Mesenchymal stem cell (in vitro differentiated cells and primary cell): ENCODE data around the gene KCTD19.

Experiments
- DNase-seq: peaks from one replicate; pipeline ENCODE4 v3.0.0-alpha.2; 2013
- H2AFZ ChIP-seq: one replicate; pipeline ENCODE4 v1.6.1; 2013; ENCODE audit warnings: low read depth, mild to moderate bottlenecking, control low read depth, inconsistent platforms, low read length, moderate library complexity
- H2AK5ac ChIP-seq: 2 replicates; pipeline ENCODE4 v1.6.1; 2013; ENCODE audit warnings: low read length, moderate library complexity, mild to moderate bottlenecking, inconsistent platforms; ENCODE audit not compliant: severe bottlenecking
- H2BK120ac ChIP-seq: one replicate; pipeline ENCODE4 v1.6.1; 2013; ENCODE audit warnings: low read depth, mild to moderate bottlenecking, inconsistent platforms, low read length, moderate library complexity
- H2BK12ac ChIP-seq, 2 experiments: one replicate each; pipeline ENCODE4 v1.6.1; 2013; ENCODE audit warnings: inconsistent platforms in 2 of 2, low read length in 2 of 2, mild to moderate bottlenecking in 2 of 2, moderate library complexity in 2 of 2, control low read depth in 1 of 2
- H2BK15ac ChIP-seq: one replicate; pipeline ENCODE4 v1.6.1; 2013; ENCODE audit warnings: mild to moderate bottlenecking, low read depth, inconsistent platforms; ENCODE audit not compliant: poor library complexity, severe bottlenecking
- H2BK5ac ChIP-seq: 2 replicates; pipeline ENCODE4 v1.6.1; 2013; ENCODE audit warnings: low read depth, mild to moderate bottlenecking, low read length, control low read depth, inconsistent platforms; ENCODE audit not compliant: poor library complexity, severe bottlenecking
- H3K14ac ChIP-seq, 2 experiments: one replicate each; pipeline ENCODE4 v1.6.1; 2013; ENCODE audit warnings: inconsistent platforms in 2 of 2, low read length in 2 of 2, control low read depth in 1 of 2, mild to moderate bottlenecking in 1 of 2, moderate library complexity in 1 of 2
- H3K18ac ChIP-seq, 2 experiments: one replicate each; pipeline ENCODE4 v1.6.1; 2013; ENCODE audit warnings: inconsistent platforms in 2 of 2, low read length in 2 of 2, control low read depth in 1 of 2, low read depth in 1 of 2, mild to moderate bottlenecking in 1 of 2
- H3K23ac ChIP-seq, 2 experiments: one replicate each; pipeline ENCODE4 v1.6.1; 2013; ENCODE audit warnings: inconsistent platforms in 2 of 2, low read length in 2 of 2, mild to moderate bottlenecking in 2 of 2, moderate library complexity in 2 of 2, control low read depth in 1 of 2
- H3K27ac ChIP-seq: 2 replicates; pipeline ENCODE4 v1.5.1; 2013; ENCODE audit warnings: mild to moderate bottlenecking, moderate library complexity, low read length, control low read depth, inconsistent platforms; ENCODE audit not compliant: poor library complexity, severe bottlenecking
- H3K27me3 ChIP-seq, 2 experiments: 2 replicates each; pipeline versions ENCODE4 v1.6.1 to v1.7.0; 2013; ENCODE audit warnings: low read length in 2 of 2, mild to moderate bottlenecking in 2 of 2, moderate library complexity in 2 of 2, control low read depth in 1 of 2, inconsistent platforms in 1 of 2; ENCODE audit not compliant: control insufficient read depth in 1 of 2, insufficient read depth in 1 of 2
- H3K36me3 ChIP-seq, 2 experiments: 2 replicates each; pipeline versions ENCODE4 v1.6.1 to v1.7.0; 2013; ENCODE audit warnings: low read length in 2 of 2, control low read depth in 1 of 2, inconsistent platforms in 1 of 2, low read depth in 1 of 2, mild to moderate bottlenecking in 1 of 2; ENCODE audit not compliant: insufficient read depth in 2 of 2, control insufficient read depth in 1 of 2
- H3K4ac ChIP-seq, 2 experiments: one replicate each; pipeline ENCODE4 v1.6.1; 2013; ENCODE audit warnings: inconsistent platforms in 2 of 2, low read length in 2 of 2, mild to moderate bottlenecking in 2 of 2, moderate library complexity in 2 of 2, control low read depth in 1 of 2, low read depth in 1 of 2
- H3K4me1 ChIP-seq: 2 replicates; pipeline ENCODE4 v1.6.1; 2013; ENCODE audit warnings: low read depth, low read length, control low read depth; ENCODE audit not compliant: control insufficient read depth, insufficient read depth
- H3K4me2 ChIP-seq: 2 replicates; pipeline ENCODE4 v1.6.1; 2013; ENCODE audit warnings: low read length, mild to moderate bottlenecking, inconsistent platforms; ENCODE audit not compliant: poor library complexity, severe bottlenecking
- H3K4me3 ChIP-seq, 2 experiments: 2 replicates each; pipeline versions ENCODE4 v1.5.1 to v1.7.0; 2013; ENCODE audit warnings: low read length in 2 of 2, mild to moderate bottlenecking in 2 of 2, control low read depth in 1 of 2, low read depth in 1 of 2; ENCODE audit not compliant: insufficient read depth in 1 of 2
- H3K79me1 ChIP-seq: replicated peaks from 2 replicates; pipeline ENCODE4 v1.6.1; 2013; ENCODE audit warnings: mild to moderate bottlenecking, control low read depth, low read length, inconsistent platforms; ENCODE audit not compliant: poor library complexity, severe bottlenecking
- H3K9ac ChIP-seq: 2 replicates; pipeline ENCODE4 v1.7.0; 2013; ENCODE audit warnings: mild to moderate bottlenecking, low read length, moderate library complexity
- H3K9me3 ChIP-seq: 2 replicates; pipeline ENCODE4 v1.7.0; 2013; ENCODE audit warnings: mild to moderate bottlenecking, low read length; ENCODE audit not compliant: control insufficient read depth
- H4K8ac ChIP-seq: one replicate; pipeline ENCODE4 v1.6.1; 2013; ENCODE audit warnings: inconsistent platforms, mild to moderate bottlenecking, low read length, moderate library complexity
- H4K91ac ChIP-seq: one replicate; pipeline ENCODE4 v1.6.1; 2013; ENCODE audit warnings: mild to moderate bottlenecking, low read length, inconsistent platforms
- WGBS: methylation state at CpG from one replicate; pipeline ENCODE4 v1.1.7; 2013; ENCODE audit warnings: mixed read lengths; 5-methylcytosine and 5-hydroxymethylcytosine counted together

KCTD19 gene

GRCh38 chr16:67258161-67258835, 68.2 kb downstream of the KCTD19 start:
- no peak overlapping the region for H3K23ac ChIP-seq
- H3K4ac ChIP-seq = no peak overlapping the region
- H3K4me2 ChIP-seq = no peak overlapping the region
- H3K27ac ChIP-seq = no peak overlapping the region
- no peaks in the 10 kb centered on the region for H3K79me1 ChIP-seq
- DNase-seq = no peak
- H2BK12ac ChIP-seq = no peak overlapping the region
- H3K14ac ChIP-seq = no peak overlapping the region
- no peak overlapping the region for H2BK5ac ChIP-seq
- peaks cover 0 to 4% of the 10 kb centered on the region in 2 experiments for H3K27me3 ChIP-seq
- no peak overlapping the region for H2AFZ ChIP-seq
- no peaks in the 10 kb centered on the region for H3K4me1 ChIP-seq
- no peak overlapping the region for H4K8ac ChIP-seq
- no peaks in the 10 kb centered on the region for H3K9me3 ChIP-seq
- peak overlapping the region; percentile 27 for H3K9ac ChIP-seq
- no peak overlapping the region for H2BK120ac ChIP-seq
- H3K36me3 ChIP-seq = peaks cover 21 to 67% of the 10 kb centered on the region in 2 experiments
- H2BK15ac ChIP-seq = no peak overlapping the region
- H3K4me3 ChIP-seq = no peak overlapping the region
- H2AK5ac ChIP-seq = no peak overlapping the region
- no peak overlapping the region for H4K91ac ChIP-seq
- WGBS = 97% methylated on average over 11 of the region's 11 CpGs
- no peak overlapping the region for H3K18ac ChIP-seq

GRCh38 chr16:67257486-67258160, 68.9 kb downstream of the KCTD19 start:
- no peak overlapping the region for H3K18ac ChIP-seq
- no peak overlapping the region for H2AK5ac ChIP-seq
- H3K36me3 ChIP-seq = peaks cover 25 to 70% of the 10 kb centered on the region in 2 experiments
- no peak for DNase-seq
- H3K9me3 ChIP-seq = no peaks in the 10 kb centered on the region
- no peak overlapping the region for H2BK5ac ChIP-seq
- H3K23ac ChIP-seq = no peak overlapping the region
- no peak overlapping the region for H3K4me3 ChIP-seq
- H4K8ac ChIP-seq = no peak overlapping the region
- H3K4me2 ChIP-seq = no peak overlapping the region
- H2BK120ac ChIP-seq = no peak overlapping the region
- no peak overlapping the region for H3K27ac ChIP-seq
- H3K4me1 ChIP-seq = peaks cover 1% of the 10 kb centered on the region
- H3K4ac ChIP-seq = no peak overlapping the region
- H2AFZ ChIP-seq = no peak overlapping the region
- WGBS = 84% methylated on average over 4 of the region's 4 CpGs
- peak overlapping the region; percentile 27 for H3K9ac ChIP-seq
- peak overlapping the region in 1 of 2 experiments; percentile 7 for H3K14ac ChIP-seq
- no peak overlapping the region for H2BK12ac ChIP-seq
- no peak overlapping the region for H4K91ac ChIP-seq
- peak overlapping the region; percentile 1 for H2BK15ac ChIP-seq
- no peaks in the 10 kb centered on the region for H3K79me1 ChIP-seq
- H3K27me3 ChIP-seq = no peaks in the 10 kb centered on the region

- no peak overlapping the region for H4K8ac ChIP-seq
- WGBS = 95% methylated on average over 11 of the region's 11 CpGs
- H3K4me1 ChIP-seq = peaks cover 2% of the 10 kb centered on the region
- no peak overlapping the region for H4K91ac ChIP-seq
- H3K36me3 ChIP-seq = peaks cover 27 to 64% of the 10 kb centered on the region in 2 experiments
- no peak overlapping the region for H2BK15ac ChIP-seq
- H3K4me3 ChIP-seq = no peak overlapping the region
- no peak for DNase-seq
- H3K4me2 ChIP-seq = no peak overlapping the region
- no peak overlapping the region for H2AK5ac ChIP-seq
- H3K23ac ChIP-seq = no peak overlapping the region
- H2BK12ac ChIP-seq = no peak overlapping the region
- no peak overlapping the region for H2AFZ ChIP-seq
- H3K27me3 ChIP-seq = no peaks in the 10 kb centered on the region
- no peak overlapping the region for H3K4ac ChIP-seq
- H3K27ac ChIP-seq = no peak overlapping the region
- no peaks in the 10 kb centered on the region for H3K9me3 ChIP-seq
- no peak overlapping the region for H3K14ac ChIP-seq
- H3K9ac ChIP-seq = no peak overlapping the region
- no peak overlapping the region for H3K18ac ChIP-seq
- no peak overlapping the region for H2BK5ac ChIP-seq
- H2BK120ac ChIP-seq = no peak overlapping the region
- no peaks in the 10 kb centered on the region for H3K79me1 ChIP-seq
Observed at GRCh38 chr16:67256701-67257230, 69.8 kb downstream of the KCTD19 start.

GRCh38 chr16:67255553-67256221, 70.9 kb downstream of the KCTD19 start:
- Histone ChIP-seq H4K91ac (no peak overlapping the region), H3K27ac (no peak overlapping the region), H3K4ac (no peak overlapping the region), H4K8ac (no peak overlapping the region), H2BK5ac (no peak overlapping the region), H3K14ac (no peak overlapping the region), H3K27me3 (no peaks in the 10 kb centered on the region), H3K4me2 (no peak overlapping the region), H2AFZ (no peak overlapping the region), H3K79me1 (no peaks in the 10 kb centered on the region), H3K9ac (no peak overlapping the region), H2AK5ac (no peak overlapping the region), H3K18ac (no peak overlapping the region), H3K4me3 (no peak overlapping the region), H2BK12ac (no peak overlapping the region), H3K23ac (no peak overlapping the region), H3K4me1 (peaks cover 2% of the 10 kb centered on the region), H3K36me3 (peaks cover 27 to 56% of the 10 kb centered on the region in 2 experiments), H2BK15ac (no peak overlapping the region), H2BK120ac (no peak overlapping the region), H3K9me3 (no peaks in the 10 kb centered on the region)
- no peak for DNase-seq
- 95% methylated on average over 17 of the region's 17 CpGs for WGBS
